GM20000 (cell line): Measurements from ENCODE around the gene DNAAF1.

Experiments
- DNase-seq: peaks from one replicate; pipeline ENCODE4 v3.0.0; 2012; ENCODE audit warnings: low spot score
- TF ChIP-seq, protein P1 (sequence below): IDR thresholded peaks from 2 replicates; pipeline ENCODE4 v1.5.1; 2012; ENCODE audit warnings: mild to moderate bottlenecking, control low read depth; ENCODE audit errors: extremely low read depth, missing control alignments

The DNAAF1 gene

DNA sequence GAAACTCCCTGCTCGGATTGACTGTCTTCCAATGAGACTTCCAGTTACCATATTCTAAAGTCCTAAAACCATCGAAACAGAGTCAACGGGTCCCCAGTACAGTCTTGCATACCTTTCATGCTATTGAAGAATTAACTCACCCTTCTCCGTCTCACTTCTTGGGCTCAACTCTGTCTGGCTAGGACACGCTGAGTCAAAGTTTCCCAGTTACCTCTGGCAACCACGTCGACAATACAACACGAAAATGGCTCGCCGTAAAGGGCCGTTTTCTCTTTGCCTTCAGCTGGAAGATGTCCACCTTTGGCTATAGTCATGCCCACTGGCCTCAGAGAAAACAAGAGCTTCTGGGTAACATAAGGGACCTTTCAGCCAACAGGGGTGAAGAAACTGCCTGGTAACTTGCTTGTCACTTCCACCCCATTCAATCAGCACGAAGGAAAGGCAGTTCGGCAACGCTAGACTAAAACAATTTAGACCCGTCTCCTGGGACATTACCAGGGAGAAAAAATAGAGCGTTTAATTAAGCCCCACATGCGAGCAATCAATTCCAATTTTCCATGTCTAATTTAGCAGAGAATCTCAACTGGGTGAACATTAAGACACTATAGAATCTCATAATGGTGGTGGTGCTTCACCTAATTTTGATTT, 73.2 kb downstream of the DNAAF1 start:
- TF ChIP-seq, protein P1, sequence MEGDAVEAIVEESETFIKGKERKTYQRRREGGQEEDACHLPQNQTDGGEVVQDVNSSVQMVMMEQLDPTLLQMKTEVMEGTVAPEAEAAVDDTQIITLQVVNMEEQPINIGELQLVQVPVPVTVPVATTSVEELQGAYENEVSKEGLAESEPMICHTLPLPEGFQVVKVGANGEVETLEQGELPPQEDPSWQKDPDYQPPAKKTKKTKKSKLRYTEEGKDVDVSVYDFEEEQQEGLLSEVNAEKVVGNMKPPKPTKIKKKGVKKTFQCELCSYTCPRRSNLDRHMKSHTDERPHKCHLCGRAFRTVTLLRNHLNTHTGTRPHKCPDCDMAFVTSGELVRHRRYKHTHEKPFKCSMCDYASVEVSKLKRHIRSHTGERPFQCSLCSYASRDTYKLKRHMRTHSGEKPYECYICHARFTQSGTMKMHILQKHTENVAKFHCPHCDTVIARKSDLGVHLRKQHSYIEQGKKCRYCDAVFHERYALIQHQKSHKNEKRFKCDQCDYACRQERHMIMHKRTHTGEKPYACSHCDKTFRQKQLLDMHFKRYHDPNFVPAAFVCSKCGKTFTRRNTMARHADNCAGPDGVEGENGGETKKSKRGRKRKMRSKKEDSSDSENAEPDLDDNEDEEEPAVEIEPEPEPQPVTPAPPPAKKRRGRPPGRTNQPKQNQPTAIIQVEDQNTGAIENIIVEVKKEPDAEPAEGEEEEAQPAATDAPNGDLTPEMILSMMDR, result no peak
- no peak for DNase-seq

DNA sequence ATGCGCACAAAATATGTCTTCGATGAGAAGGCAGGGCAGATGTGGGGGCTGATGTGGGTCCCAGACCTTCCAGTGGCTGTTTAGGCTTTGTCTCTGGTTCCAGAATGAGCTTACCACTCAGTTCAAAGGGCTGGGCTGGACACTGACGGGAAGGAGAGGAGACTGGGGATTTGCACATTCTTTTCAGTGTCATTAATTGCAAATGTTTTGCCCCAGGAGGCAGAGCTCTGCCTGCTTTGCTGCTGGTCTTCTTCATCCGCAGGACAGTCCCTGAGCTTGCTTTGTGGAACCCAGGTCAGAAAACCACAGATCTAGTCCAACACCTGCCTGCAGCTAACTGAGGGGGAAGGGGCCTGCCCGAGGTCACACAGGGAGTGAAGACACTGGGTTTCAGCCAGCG, 73.8 kb downstream of the DNAAF1 start:
- no peak for DNase-seq

DNA sequence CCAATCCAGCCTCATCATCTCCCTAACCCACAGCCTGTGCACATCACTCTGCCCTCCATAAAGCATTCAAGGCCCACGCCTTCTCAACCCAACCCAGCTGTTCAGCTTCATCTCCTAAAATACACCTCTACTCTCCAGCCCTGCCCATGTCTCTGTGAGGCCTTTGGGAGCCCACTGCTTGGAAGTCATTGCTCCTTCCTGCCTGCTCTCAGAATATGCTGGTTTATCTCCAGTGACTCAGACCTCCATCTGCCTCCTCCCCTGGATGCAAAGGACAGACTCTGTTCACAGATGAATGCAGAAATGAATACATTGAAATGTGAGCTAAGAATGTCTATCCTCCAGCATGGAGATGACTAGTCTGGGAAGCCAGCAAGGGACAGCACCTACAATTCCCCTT, 75.7 kb downstream of the DNAAF1 start:
- TF ChIP-seq, protein P1, result no peak
- DNase-seq, result no peak

More for the DNA sequence above, 73.8 kb downstream of the DNAAF1 start:
- TF ChIP-seq, protein P1, result no peak

DNA sequence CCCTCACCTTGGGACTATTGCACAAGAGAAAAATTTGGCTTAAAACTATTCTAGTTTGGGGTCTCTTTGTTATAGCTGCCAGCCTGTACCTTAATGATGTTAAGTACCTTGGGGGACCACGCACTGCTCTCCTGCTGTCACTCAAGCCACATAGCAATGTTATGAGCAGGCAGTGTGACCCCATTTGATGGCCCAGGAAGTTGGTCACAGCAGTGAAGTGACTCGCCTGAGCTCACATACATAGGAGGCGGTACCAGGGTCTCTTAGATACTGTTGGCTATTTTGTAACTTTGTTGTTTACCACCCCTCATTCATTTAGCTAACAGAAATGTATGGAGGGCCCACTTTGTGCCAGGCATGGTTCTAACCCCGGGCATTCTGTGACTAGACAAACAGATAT, 78.3 kb downstream of the DNAAF1 start:
- no peak for DNase-seq
- TF ChIP-seq, protein P1, result no peak

DNA sequence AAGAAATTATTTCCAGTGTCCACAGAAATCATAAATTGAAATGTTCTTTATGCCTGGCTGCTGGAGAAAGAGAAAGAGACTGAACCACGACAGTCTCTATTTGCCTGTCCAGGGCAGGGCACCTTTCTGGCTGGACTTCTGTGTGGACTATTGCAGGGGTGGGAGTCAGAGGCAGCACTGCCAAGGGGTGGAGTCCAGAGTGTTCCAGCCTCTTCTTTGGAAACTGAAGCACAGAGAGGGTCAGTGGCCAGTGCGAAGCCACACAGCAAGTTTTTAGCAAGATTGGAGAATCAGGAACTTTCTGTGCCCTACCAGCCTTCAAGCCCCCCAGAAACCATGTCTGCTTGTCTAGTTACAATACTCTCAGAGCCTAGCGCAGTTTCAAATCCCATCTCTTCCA, 79.4 kb downstream of the DNAAF1 start:
- TF ChIP-seq, protein P1, result no peak
- DNase-seq, result no peak

DNA sequence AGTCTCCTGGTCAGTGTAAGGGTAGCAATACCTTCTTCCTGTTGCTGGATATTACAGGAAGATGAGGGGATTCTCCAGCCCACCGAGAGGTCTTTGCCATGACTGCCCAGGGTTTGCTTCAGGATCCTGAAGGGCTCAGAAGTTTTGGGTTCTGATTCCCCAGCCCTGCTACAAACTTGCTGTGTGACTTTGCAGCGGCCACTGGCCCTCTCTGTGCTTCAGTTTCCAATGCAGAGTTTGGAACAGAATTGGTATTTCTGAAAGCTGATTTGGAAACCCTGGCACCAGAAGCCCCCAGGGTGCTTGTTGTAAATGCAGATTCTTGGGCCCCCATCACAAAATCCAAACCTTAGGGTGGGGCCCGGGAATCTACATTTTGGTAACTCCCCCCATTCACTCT, 80.0 kb downstream of the DNAAF1 start:
- no peak for DNase-seq
- TF ChIP-seq, protein P1, result no peak

DNA sequence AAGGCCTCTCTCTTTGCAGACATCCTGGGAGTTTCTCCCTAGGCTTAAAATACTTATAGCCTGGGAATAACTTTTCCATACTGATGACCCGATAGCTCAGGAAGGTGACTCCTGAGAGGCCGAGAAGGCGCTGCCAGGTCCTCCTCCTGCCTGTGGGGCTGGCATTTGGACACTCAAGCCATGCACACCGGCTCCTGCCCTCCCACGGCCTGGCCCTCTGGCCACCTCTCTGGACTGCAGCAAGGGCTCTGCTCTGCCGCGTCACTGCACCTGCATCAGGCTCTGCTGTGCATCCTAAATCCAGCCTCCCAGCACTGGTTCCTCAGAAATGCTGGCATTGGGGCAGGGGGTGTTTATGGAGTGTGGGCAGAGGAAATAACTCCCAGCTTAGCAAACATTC, 80.5 kb downstream of the DNAAF1 start:
- TF ChIP-seq, protein P1, result no peak
- DNase-seq, result no peak
